ENCODE data around the gene PLXNA4.

The PLXNA4 gene

DNA sequence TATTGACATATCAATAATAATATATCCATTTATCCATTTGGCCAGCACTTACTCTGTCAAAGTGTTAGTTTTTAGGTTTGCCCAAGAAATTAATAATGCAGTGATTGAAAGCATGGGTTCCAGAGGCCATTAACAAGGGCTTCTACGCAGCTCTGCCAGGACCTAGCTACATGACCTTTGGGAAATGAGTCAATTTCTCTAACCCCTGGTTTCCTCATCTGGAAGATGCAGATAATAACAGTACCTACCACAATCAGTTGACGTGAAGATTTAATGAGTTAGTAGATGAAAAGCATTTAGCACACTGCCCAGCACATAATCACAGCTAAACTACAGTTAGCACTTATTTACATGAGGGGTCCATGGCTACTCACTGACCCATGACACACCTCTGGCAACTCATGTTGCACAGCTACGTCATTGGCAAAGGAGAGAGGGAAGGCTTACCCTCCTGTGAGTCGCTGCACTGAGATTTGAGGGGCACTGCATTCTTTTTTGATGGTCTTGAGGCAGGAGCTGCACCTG lies 263.7 kb downstream of the PLXNA4 start:
- no peaks in the 10 kb centered on the region for H3K79me2 ChIP-seq (ENCODE audit: control insufficient read depth, insufficient read depth, low read length, poor library complexity)
- H3K9me3 ChIP-seq (ENCODE audit: insufficient read depth, low read depth, low read length) = no peaks in the 10 kb centered on the region
- no peak overlapping the region for H3K14ac ChIP-seq (ENCODE audit: low read length)
- no peak overlapping the region for H2AFZ ChIP-seq (ENCODE audit: insufficient read depth, low read length, poor library complexity)
- DNase-seq = no peak
- no peaks in the 10 kb centered on the region for H3K79me1 ChIP-seq (ENCODE audit: low read length)
- no peak overlapping the region for H2BK12ac ChIP-seq (ENCODE audit: low read length)
- WGBS (ENCODE audit: extremely low coverage, insufficient coverage, insufficient read length) = no CpG with 5 or more reads among the region's 4 CpGs
- no peak overlapping the region for H3K4ac ChIP-seq (ENCODE audit: low read depth, low read length)
- H4K91ac ChIP-seq (ENCODE audit: low read depth, low read length) = no peak overlapping the region
- peaks cover 2 to 9% of the 10 kb centered on the region in 2 experiments for H3K4me1 ChIP-seq (ENCODE audit: control insufficient read depth in 1 of 2, insufficient read depth in 2 of 2, low read length in 2 of 2)
- no peak overlapping the region for H3K27ac ChIP-seq (ENCODE audit: low read depth, low read length)
- no peak overlapping the region for H3K18ac ChIP-seq (ENCODE audit: low read length)
- H3K23ac ChIP-seq (ENCODE audit: low read length) = no peak overlapping the region
- H3K27me3 ChIP-seq (ENCODE audit: insufficient read depth, low read length) = no peaks in the 10 kb centered on the region
- no peak overlapping the region for H4K8ac ChIP-seq (ENCODE audit: low read depth, low read length)
- H4K12ac ChIP-seq (ENCODE audit: low read depth, low read length) = no peak overlapping the region
- no peaks in the 10 kb centered on the region for H3K36me3 ChIP-seq (ENCODE audit: control insufficient read depth in 1 of 2, insufficient read depth in 2 of 2, low read length in 2 of 2)
- no peak overlapping the region for H3K4me2 ChIP-seq (ENCODE audit: low read length)
- no peak overlapping the region for H2BK120ac ChIP-seq (ENCODE audit: insufficient read depth, low read length, poor library complexity)
- H3K9ac ChIP-seq (ENCODE audit: low read length) = no peak overlapping the region
- no peak overlapping the region for H3K4me3 ChIP-seq (ENCODE audit: low read depth, low read length)
- no peak overlapping the region for H2BK5ac ChIP-seq (ENCODE audit: low read depth, low read length, poor library complexity)
- H2AK5ac ChIP-seq (ENCODE audit: low read length) = no peak overlapping the region

DNA sequence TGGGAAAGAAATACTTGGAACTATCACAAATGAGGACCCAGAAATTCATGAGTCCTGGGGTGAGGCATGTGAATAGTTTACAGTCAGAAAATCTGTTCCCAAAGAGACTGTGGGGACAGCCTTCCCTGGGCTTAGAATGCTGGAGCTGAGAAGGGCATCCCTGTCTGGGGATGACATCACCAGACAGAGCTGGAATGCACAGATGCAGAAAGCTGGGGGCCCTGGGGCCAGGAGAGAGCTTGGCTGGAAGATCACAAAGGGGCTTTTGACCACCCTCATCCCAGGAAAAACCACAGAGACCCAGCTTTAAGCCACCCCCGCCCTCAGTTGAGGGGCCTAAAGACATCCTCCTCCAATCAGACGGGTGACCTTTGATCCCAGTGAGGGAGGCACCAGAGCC lies 264.5 kb downstream of the PLXNA4 start:
- H3K79me1 ChIP-seq (ENCODE audit: low read length) = no peaks in the 10 kb centered on the region
- no peak overlapping the region for H3K23ac ChIP-seq (ENCODE audit: low read length)
- no peak overlapping the region for H2BK120ac ChIP-seq (ENCODE audit: insufficient read depth, low read length, poor library complexity)
- no CpG with 5 or more reads among the region's 2 CpGs for WGBS (ENCODE audit: extremely low coverage, insufficient coverage, insufficient read length)
- no peak overlapping the region for H2BK5ac ChIP-seq (ENCODE audit: low read depth, low read length, poor library complexity)
- no peak overlapping the region for H2AFZ ChIP-seq (ENCODE audit: insufficient read depth, low read length, poor library complexity)
- H3K18ac ChIP-seq (ENCODE audit: low read length) = no peak overlapping the region
- no peak overlapping the region for H3K4me3 ChIP-seq (ENCODE audit: low read depth, low read length)
- H3K36me3 ChIP-seq (ENCODE audit: control insufficient read depth in 1 of 2, insufficient read depth in 2 of 2, low read length in 2 of 2) = no peaks in the 10 kb centered on the region
- H3K9me3 ChIP-seq (ENCODE audit: insufficient read depth, low read depth, low read length) = no peaks in the 10 kb centered on the region
- H3K14ac ChIP-seq (ENCODE audit: low read length) = no peak overlapping the region
- H3K4me1 ChIP-seq (ENCODE audit: control insufficient read depth in 1 of 2, insufficient read depth in 2 of 2, low read length in 2 of 2) = peaks cover 2 to 9% of the 10 kb centered on the region in 2 experiments
- no peak overlapping the region for H3K9ac ChIP-seq (ENCODE audit: low read length)
- no peak overlapping the region for H2BK12ac ChIP-seq (ENCODE audit: low read length)
- H4K8ac ChIP-seq (ENCODE audit: low read depth, low read length) = no peak overlapping the region
- H4K91ac ChIP-seq (ENCODE audit: low read depth, low read length) = no peak overlapping the region
- peak overlapping the region; percentile 13 for H3K27ac ChIP-seq (ENCODE audit: low read depth, low read length)
- H2AK5ac ChIP-seq (ENCODE audit: low read length) = no peak overlapping the region
- H3K79me2 ChIP-seq (ENCODE audit: control insufficient read depth, insufficient read depth, low read length, poor library complexity) = no peaks in the 10 kb centered on the region
- H4K12ac ChIP-seq (ENCODE audit: low read depth, low read length) = no peak overlapping the region
- no peak overlapping the region for H3K4me2 ChIP-seq (ENCODE audit: low read length)
- no peaks in the 10 kb centered on the region for H3K27me3 ChIP-seq (ENCODE audit: insufficient read depth, low read length)
- DNase-seq = no peak
- H3K4ac ChIP-seq (ENCODE audit: low read depth, low read length) = no peak overlapping the region

DNA sequence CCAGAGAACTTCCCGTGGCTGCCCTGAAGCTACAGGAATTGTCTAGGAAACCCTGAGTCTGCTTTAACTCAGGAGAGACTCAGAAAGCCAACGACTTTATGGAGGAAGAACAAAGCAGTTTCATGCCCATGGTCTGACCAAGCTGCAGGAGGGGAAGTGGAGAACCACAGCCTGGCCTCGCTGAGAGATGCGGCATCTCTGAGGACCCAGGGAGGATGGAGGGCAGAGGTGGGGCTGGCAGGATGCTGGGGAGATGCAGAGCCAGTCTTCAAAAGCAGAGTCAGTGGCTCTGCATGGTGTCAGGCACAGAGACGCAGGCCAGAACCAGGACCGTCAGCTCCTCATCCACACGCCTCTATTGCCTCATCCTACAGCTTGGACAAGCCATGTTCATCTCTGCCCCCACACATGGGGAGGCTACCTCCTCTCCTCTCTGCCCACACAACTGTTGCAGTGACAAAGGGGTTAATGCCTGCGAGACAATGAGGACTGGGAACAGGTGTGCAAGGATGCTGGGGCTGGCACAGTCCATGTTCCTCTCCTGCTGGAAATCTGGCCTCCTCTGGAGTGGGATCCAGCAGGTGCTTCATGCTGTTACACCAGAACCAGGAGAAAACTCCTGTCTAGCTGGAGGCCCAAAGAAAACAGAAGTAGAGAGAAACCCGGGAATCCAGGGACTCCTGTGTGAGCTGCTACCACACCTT lies 267.0 kb downstream of the PLXNA4 start:
- H3K27me3 ChIP-seq (ENCODE audit: insufficient read depth, low read length) = no peaks in the 10 kb centered on the region
- no peak overlapping the region for H2BK120ac ChIP-seq (ENCODE audit: insufficient read depth, low read length, poor library complexity)
- H2BK12ac ChIP-seq (ENCODE audit: low read length) = no peak overlapping the region
- DNase-seq = no peak
- H4K8ac ChIP-seq (ENCODE audit: low read depth, low read length) = no peak overlapping the region
- H3K4me2 ChIP-seq (ENCODE audit: low read length) = no peak overlapping the region
- no peak overlapping the region for H3K18ac ChIP-seq (ENCODE audit: low read length)
- H2AK5ac ChIP-seq (ENCODE audit: low read length) = no peak overlapping the region
- WGBS (ENCODE audit: extremely low coverage, insufficient coverage, insufficient read length) = no CpG with 5 or more reads among the region's 9 CpGs
- H3K4me3 ChIP-seq (ENCODE audit: low read depth, low read length) = no peak overlapping the region
- H3K79me2 ChIP-seq (ENCODE audit: control insufficient read depth, insufficient read depth, low read length, poor library complexity) = no peaks in the 10 kb centered on the region
- H3K4ac ChIP-seq (ENCODE audit: low read depth, low read length) = no peak overlapping the region
- no peak overlapping the region for H4K12ac ChIP-seq (ENCODE audit: low read depth, low read length)
- no peak overlapping the region for H2AFZ ChIP-seq (ENCODE audit: insufficient read depth, low read length, poor library complexity)
- H3K79me1 ChIP-seq (ENCODE audit: low read length) = no peaks in the 10 kb centered on the region
- no peaks in the 10 kb centered on the region for H3K36me3 ChIP-seq (ENCODE audit: control insufficient read depth in 1 of 2, insufficient read depth in 2 of 2, low read length in 2 of 2)
- no peaks in the 10 kb centered on the region for H3K9me3 ChIP-seq (ENCODE audit: insufficient read depth, low read depth, low read length)
- no peak overlapping the region for H3K27ac ChIP-seq (ENCODE audit: low read depth, low read length)
- H3K4me1 ChIP-seq (ENCODE audit: control insufficient read depth in 1 of 2, insufficient read depth in 2 of 2, low read length in 2 of 2) = peaks cover 2 to 9% of the 10 kb centered on the region in 2 experiments
- no peak overlapping the region for H3K9ac ChIP-seq (ENCODE audit: low read length)
- no peak overlapping the region for H2BK5ac ChIP-seq (ENCODE audit: low read depth, low read length, poor library complexity)
- no peak overlapping the region for H4K91ac ChIP-seq (ENCODE audit: low read depth, low read length)
- H3K23ac ChIP-seq (ENCODE audit: low read length) = no peak overlapping the region
- no peak overlapping the region for H3K14ac ChIP-seq (ENCODE audit: low read length)

DNA sequence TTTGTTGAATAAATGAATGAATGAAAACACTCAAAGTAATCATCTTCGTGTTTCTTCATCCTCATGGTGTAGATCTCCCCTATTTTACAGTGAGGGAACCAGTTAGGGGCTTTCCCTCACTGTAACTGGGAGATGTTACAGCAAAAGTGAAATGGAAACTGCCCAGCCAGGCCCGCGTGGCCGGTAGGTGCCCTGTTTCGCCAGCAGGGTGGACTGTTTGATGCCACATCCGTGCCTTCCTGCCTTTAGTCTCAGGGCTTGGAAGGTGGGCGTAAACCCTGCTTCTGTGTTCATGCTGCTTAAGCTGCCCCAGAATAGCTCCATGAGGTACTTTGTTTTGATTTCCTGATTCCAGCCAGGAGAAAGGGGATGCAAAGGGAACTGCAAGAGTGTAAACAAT lies 268.8 kb downstream of the PLXNA4 start:
- Histone ChIP-seq H3K9ac (ENCODE audit: low read length) (no peak overlapping the region), H2BK120ac (ENCODE audit: insufficient read depth, low read length, poor library complexity) (no peak overlapping the region), H3K14ac (ENCODE audit: low read length) (no peak overlapping the region), H2AFZ (ENCODE audit: insufficient read depth, low read length, poor library complexity) (no peak overlapping the region), H3K4me3 (ENCODE audit: low read depth, low read length) (no peak overlapping the region), H3K79me1 (ENCODE audit: low read length) (no peaks in the 10 kb centered on the region), H3K4me1 (ENCODE audit: control insufficient read depth in 1 of 2, insufficient read depth in 2 of 2, low read length in 2 of 2) (peaks cover 2 to 9% of the 10 kb centered on the region in 2 experiments), H4K91ac (ENCODE audit: low read depth, low read length) (no peak overlapping the region), H3K79me2 (ENCODE audit: control insufficient read depth, insufficient read depth, low read length, poor library complexity) (no peaks in the 10 kb centered on the region), H3K27me3 (ENCODE audit: insufficient read depth, low read length) (no peaks in the 10 kb centered on the region), H4K12ac (ENCODE audit: low read depth, low read length) (no peak overlapping the region), H3K9me3 (ENCODE audit: insufficient read depth, low read depth, low read length) (no peaks in the 10 kb centered on the region), H3K36me3 (ENCODE audit: control insufficient read depth in 1 of 2, insufficient read depth in 2 of 2, low read length in 2 of 2) (no peaks in the 10 kb centered on the region), H4K8ac (ENCODE audit: low read depth, low read length) (no peak overlapping the region), H3K27ac (ENCODE audit: low read depth, low read length) (no peak overlapping the region), H3K18ac (ENCODE audit: low read length) (no peak overlapping the region), H3K23ac (ENCODE audit: low read length) (no peak overlapping the region), H3K4ac (ENCODE audit: low read depth, low read length) (no peak overlapping the region), H3K4me2 (ENCODE audit: low read length) (no peak overlapping the region), H2AK5ac (ENCODE audit: low read length) (no peak overlapping the region), H2BK5ac (ENCODE audit: low read depth, low read length, poor library complexity) (no peak overlapping the region), H2BK12ac (ENCODE audit: low read length) (no peak overlapping the region)
- DNase-seq = no peak
- no CpG with 5 or more reads among the region's 7 CpGs for WGBS (ENCODE audit: extremely low coverage, insufficient coverage, insufficient read length)

All from trophoblast cell (in vitro differentiated cells and primary cell).